HepG2 (cell line): ENCODE measurements around the gene AKNA. TPM values are rescaled to one million over a fixed set of nuclear protein-coding genes. Genes with fewer than 3 reads are reported as not detected.

Experiments used
- ATF1 ChIP-seq: IDR thresholded peaks from 2 replicates; pipeline ENCODE4 v1.6.1; 2016; ENCODE audit warnings: mild to moderate bottlenecking, control low read depth
- CEBPG ChIP-seq: IDR thresholded peaks from 2 replicates; pipeline ENCODE4 v1.6.1; 2016
- ELF1 ChIP-seq: sonication (generic); formaldehyde crosslinking; IDR thresholded peaks from 2 replicates; pipeline ENCODE4 v1.4.0; 2020; ENCODE audit warnings: missing genetic modification reagents
- FOSL2 ChIP-seq: sonication (generic); formaldehyde crosslinking; IDR thresholded peaks from 2 replicates; pipeline ENCODE4 v1.4.0; 2020; ENCODE audit warnings: missing genetic modification reagents
- KAT7 ChIP-seq: IDR thresholded peaks from 2 replicates; pipeline ENCODE4 v1.6.1; 2018; ENCODE audit warnings: borderline replicate concordance, missing compliant biosample characterization
- KDM4B ChIP-seq: sonication (generic); formaldehyde crosslinking; IDR thresholded peaks from 2 replicates; pipeline ENCODE4 v1.4.0; 2020; ENCODE audit warnings: missing genetic modification reagents
- NBN ChIP-seq: fragments of 450-650 bp; conservative IDR thresholded peaks from 2 replicates; pipeline ENCODE4 v1.6.1; 2017
- ONECUT2 ChIP-seq: sonication (generic); formaldehyde crosslinking; IDR thresholded peaks from 2 replicates; pipeline ENCODE4 v1.4.0; 2020; ENCODE audit warnings: missing genetic modification reagents
- SRSF9 ChIP-seq: fragments of 200-400 bp; formaldehyde crosslinking; IDR thresholded peaks from 2 replicates; pipeline ENCODE4 v1.6.1; 2018; ENCODE audit warnings: borderline replicate concordance, mild to moderate bottlenecking, low read depth, low read length; ENCODE audit not compliant: insufficient read depth, poor library complexity, severe bottlenecking
- TBX3 ChIP-seq: fragments of 450-650 bp; IDR thresholded peaks from 2 replicates; pipeline ENCODE4 v1.6.1; 2017; ENCODE audit warnings: antibody characterized with exemption, mild to moderate bottlenecking, inconsistent platforms, borderline replicate concordance
- ZC3H13 ChIP-seq: sonication (generic); formaldehyde crosslinking; IDR thresholded peaks from 2 replicates; pipeline ENCODE4 v1.8.1; 2023; ENCODE audit warnings: mild to moderate bottlenecking, missing genetic modification reagents, moderate library complexity
- ZNF101 ChIP-seq: sonication (generic); formaldehyde crosslinking; IDR thresholded peaks from 2 replicates; pipeline ENCODE4 v1.4.0; 2020; ENCODE audit warnings: mild to moderate bottlenecking, low read depth, missing genetic modification reagents, borderline replicate concordance
- ZNF224 ChIP-seq: sonication (generic); formaldehyde crosslinking; IDR thresholded peaks from 2 replicates; pipeline ENCODE4 v1.5.0; 2020; ENCODE audit warnings: mild to moderate bottlenecking, missing genetic modification reagents
- ZNF333 ChIP-seq: sonication (generic); formaldehyde crosslinking; IDR thresholded peaks from 2 replicates; pipeline ENCODE4 v1.4.0; 2020; ENCODE audit warnings: mild to moderate bottlenecking, missing genetic modification reagents, borderline replicate concordance
- ZNF34 ChIP-seq: sonication (generic); formaldehyde crosslinking; IDR thresholded peaks from 2 replicates; pipeline ENCODE4 v1.4.0; 2020; ENCODE audit warnings: mild to moderate bottlenecking, missing genetic modification reagents, borderline replicate concordance
- ZNF343 ChIP-seq: sonication (generic); formaldehyde crosslinking; IDR thresholded peaks from 2 replicates; pipeline ENCODE4 v1.4.0; 2020; ENCODE audit warnings: mild to moderate bottlenecking, missing genetic modification reagents
- ZNF713 ChIP-seq: sonication (generic); formaldehyde crosslinking; IDR thresholded peaks from 2 replicates; pipeline ENCODE4 v1.4.0; 2020; ENCODE audit warnings: mild to moderate bottlenecking, missing genetic modification reagents
- ZNF768 ChIP-seq: sonication (generic); formaldehyde crosslinking; IDR thresholded peaks from 2 replicates; pipeline ENCODE4 v1.4.0; 2020; ENCODE audit warnings: missing genetic modification reagents
- ZNF788 ChIP-seq: sonication (generic); formaldehyde crosslinking; IDR thresholded peaks from 2 replicates; pipeline ENCODE4 v1.5.0; 2020; ENCODE audit warnings: mild to moderate bottlenecking, missing genetic modification reagents, borderline replicate concordance
- ZSCAN22 ChIP-seq: sonication (generic); formaldehyde crosslinking; IDR thresholded peaks from 2 replicates; pipeline ENCODE4 v1.4.0; 2020; ENCODE audit warnings: mild to moderate bottlenecking, missing genetic modification reagents
- polyA plus RNA-seq, 8 experiments: library from polyadenylated mRNA; depleted of rRNA in 3 of 8; stranded (reverse) in 7 of 8; unstranded in 1 of 8; fragments of >200 nt; fragmentation: Illumina TruSeq in 4 of 8; extraction: Trizol in 4 of 8; gene quantifications; 2 replicates each; pipeline versions ENCODE4 v1.2.1 to v1.2.3, GENCODE V29; 2011 to 2016; ENCODE audit warnings: low read depth in 4 of 8, missing spikeins in 1 of 8, mixed read lengths in 1 of 8; ENCODE audit not compliant: insufficient read depth in 1 of 8
- total RNA-seq, 5 experiments: library from RNA; depleted of rRNA; stranded (reverse); fragments of >200 nt; fragmentation: Illumina TruSeq; extraction: Trizol; gene quantifications; 2 replicates each; pipeline ENCODE4 v1.2.3, GENCODE V29; 2016; ENCODE audit warnings: low read depth in 1 of 5
- TF ChIP-seq, protein P1 (sequence below): sonication (generic); formaldehyde crosslinking; IDR thresholded peaks from 2 replicates; pipeline ENCODE4 v1.8.1; 2022; ENCODE audit warnings: mild to moderate bottlenecking, missing genetic modification reagents
- TF ChIP-seq, protein P2 (sequence below): sonication (generic); formaldehyde crosslinking; IDR thresholded peaks from 2 replicates; pipeline ENCODE4 v1.9.0; 2021; ENCODE audit warnings: missing genetic modification reagents, borderline replicate concordance
- TF ChIP-seq, protein P3 (sequence below): sonication (generic); formaldehyde crosslinking; IDR thresholded peaks from 2 replicates; pipeline ENCODE4; 2020; ENCODE audit warnings: missing genetic modification reagents, mild to moderate bottlenecking, borderline replicate concordance

Gene AKNA
- total and polyA plus RNA-seq, 2 of the 13 experiments (the other 11 are each of a cell fraction or from before 2014, with no cell fraction given) = 3.0 to 3.1 TPM

DNA sequence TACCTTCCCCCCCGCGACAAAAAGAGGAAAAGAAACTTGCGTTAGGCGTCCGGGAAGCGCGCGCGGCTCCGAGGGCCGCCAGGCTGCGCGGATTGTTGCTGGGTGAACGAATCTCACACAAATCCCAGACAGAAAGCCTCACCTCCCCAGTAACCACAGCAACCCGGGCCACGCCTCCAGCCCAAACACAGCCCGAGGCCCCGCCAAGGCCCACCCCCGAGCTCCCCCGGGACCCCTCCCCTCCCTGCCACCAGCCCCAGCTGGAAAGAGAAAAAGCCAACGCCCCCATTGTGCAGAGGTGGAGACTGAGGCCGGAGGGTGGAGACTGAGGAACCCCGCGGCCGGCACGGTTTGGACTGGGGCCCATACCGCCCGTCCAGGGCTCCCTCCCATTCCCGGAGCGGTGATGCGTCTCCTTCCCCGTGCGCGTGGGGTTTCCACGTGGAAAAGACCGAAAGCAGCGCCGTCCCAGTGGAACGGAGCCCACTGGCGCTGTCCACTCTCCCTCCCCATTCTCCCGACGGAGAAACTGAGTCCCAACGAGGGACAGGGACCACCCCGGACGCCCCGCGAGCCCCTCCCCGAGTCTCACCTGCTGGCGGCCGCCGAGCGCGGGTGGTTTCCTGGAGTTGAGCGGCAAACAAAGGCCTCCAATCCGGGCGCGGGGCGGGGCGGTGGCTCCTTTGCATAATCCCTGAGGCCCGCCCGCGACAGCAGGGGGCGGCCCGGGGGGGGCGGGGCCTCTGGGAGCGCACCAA is 10.2 kb upstream of the AKNA start (continued):
- TF ChIP-seq SRSF9 (no peak), ZC3H13 (no peak), KAT7 (CRISPR knock-in tag) (no peak), ZNF224 (CRISPR knock-in tag) (no peak), ZNF101 (CRISPR knock-in tag) (no peak), ZNF34 (CRISPR knock-in tag) (no peak), CEBPG (CRISPR knock-in tag) (no peak), KDM4B (no peak), NBN (no peak), ZNF713 (CRISPR knock-in tag) (no peak), TBX3 (no peak), ATF1 (CRISPR knock-in tag) (no peak), ZSCAN22 (CRISPR knock-in tag) (no peak), ELF1 (CRISPR knock-in tag) (peak; percentile 45), FOSL2 (CRISPR knock-in tag) (no peak), ZNF343 (CRISPR knock-in tag) (no peak), ONECUT2 (CRISPR knock-in tag) (no peak), ZNF768 (CRISPR knock-in tag) (peak; percentile 52; the same call in 1 of the 2 replicates), ZNF788 (CRISPR knock-in tag) (no peak), ZNF333 (CRISPR knock-in tag) (0 out of 2 replicates have a peak, but pooled peaks have one; percentile 29)
- TF ChIP-seq, protein P1, sequence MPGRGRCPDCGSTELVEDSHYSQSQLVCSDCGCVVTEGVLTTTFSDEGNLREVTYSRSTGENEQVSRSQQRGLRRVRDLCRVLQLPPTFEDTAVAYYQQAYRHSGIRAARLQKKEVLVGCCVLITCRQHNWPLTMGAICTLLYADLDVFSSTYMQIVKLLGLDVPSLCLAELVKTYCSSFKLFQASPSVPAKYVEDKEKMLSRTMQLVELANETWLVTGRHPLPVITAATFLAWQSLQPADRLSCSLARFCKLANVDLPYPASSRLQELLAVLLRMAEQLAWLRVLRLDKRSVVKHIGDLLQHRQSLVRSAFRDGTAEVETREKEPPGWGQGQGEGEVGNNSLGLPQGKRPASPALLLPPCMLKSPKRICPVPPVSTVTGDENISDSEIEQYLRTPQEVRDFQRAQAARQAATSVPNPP (CRISPR knock-in tag) = no peak
- TF ChIP-seq, protein P2, sequence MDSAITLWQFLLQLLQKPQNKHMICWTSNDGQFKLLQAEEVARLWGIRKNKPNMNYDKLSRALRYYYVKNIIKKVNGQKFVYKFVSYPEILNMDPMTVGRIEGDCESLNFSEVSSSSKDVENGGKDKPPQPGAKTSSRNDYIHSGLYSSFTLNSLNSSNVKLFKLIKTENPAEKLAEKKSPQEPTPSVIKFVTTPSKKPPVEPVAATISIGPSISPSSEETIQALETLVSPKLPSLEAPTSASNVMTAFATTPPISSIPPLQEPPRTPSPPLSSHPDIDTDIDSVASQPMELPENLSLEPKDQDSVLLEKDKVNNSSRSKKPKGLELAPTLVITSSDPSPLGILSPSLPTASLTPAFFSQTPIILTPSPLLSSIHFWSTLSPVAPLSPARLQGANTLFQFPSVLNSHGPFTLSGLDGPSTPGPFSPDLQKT (CRISPR knock-in tag) = no peak
- TF ChIP-seq, protein P3, sequence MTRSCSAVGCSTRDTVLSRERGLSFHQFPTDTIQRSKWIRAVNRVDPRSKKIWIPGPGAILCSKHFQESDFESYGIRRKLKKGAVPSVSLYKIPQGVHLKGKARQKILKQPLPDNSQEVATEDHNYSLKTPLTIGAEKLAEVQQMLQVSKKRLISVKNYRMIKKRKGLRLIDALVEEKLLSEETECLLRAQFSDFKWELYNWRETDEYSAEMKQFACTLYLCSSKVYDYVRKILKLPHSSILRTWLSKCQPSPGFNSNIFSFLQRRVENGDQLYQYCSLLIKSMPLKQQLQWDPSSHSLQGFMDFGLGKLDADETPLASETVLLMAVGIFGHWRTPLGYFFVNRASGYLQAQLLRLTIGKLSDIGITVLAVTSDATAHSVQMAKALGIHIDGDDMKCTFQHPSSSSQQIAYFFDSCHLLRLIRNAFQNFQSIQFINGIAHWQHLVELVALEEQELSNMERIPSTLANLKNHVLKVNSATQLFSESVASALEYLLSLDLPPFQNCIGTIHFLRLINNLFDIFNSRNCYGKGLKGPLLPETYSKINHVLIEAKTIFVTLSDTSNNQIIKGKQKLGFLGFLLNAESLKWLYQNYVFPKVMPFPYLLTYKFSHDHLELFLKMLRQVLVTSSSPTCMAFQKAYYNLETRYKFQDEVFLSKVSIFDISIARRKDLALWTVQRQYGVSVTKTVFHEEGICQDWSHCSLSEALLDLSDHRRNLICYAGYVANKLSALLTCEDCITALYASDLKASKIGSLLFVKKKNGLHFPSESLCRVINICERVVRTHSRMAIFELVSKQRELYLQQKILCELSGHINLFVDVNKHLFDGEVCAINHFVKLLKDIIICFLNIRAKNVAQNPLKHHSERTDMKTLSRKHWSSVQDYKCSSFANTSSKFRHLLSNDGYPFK = no peak
